ENCODE measurements around the gene GPR132.

The GPR132 gene

DNA sequence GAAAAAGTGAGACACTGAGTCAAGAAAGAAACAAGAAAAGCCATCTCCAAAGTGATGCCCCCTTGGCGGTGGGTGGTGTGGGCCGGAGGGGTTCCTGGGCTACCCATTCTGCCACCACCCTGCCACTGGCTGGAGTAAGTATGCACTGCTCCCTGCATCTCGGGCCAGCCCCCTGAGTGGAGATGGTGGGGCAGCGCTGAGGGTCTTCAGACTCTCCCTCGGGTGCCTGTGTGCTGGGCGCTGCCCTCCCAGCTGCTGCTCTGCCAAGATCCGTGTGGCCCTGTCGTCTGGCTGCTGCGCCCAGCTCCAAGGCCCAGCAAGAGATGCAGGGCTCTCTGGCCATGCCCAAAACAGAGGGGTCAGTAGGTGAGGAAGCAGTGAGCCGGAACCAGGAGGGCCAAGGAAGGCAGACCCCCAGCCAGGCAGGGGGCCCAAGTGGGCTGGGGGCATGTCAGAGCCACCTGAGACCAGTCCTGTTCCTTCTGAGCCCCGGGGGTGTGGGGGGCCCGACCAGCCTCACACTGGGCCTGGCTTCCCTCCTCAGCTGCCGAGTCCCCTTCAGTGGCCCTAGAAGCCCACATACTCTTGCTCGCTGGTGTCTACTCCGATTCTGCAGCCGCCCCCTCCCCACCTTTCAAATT lies 5.2 kb downstream of the GPR132 start:
- DNase-seq: no peak

DNA sequence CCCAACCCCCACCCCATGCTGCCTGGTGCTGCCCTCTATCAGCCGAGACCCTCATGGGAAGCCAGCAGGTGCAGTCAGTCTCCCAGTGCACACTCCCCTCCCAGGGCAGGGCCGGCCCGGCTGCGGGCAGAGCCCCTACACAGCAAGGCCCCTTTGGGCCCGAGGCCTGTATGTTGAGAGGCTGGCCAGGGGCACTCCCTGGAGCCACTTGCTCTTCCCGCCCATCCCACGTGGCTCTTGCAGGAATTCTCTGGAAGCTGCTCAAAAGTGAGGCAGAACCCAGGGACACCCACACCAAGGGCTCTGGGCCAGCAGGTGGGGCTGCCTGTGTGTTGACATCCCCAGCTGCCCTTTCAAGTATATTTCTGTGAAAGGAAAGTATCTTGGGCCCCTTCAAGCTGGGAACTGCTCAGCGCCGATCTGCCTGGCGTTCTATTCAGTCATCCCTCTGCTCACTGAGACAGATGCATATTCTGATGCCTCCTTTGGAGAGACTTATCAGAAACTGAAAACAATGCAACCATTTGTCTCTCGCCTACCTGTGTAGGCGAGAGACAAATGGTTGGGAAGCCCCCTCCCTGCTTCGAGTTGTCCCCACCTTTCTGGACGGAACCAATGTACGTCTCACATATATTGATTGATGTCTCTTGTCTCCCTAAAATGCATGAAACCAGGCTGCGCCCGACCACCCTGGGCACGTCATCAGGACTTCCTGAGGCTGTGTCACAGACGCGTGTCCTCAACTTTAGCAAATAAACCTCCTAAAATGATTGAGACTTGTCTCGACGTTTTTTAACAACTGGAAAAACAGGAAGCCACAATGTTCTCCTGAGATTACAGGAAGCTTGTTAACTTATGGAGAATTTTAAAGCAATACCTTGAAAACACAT lies 6.0 kb downstream of the GPR132 start:
- DNase-seq: peak; percentile 69

DNA sequence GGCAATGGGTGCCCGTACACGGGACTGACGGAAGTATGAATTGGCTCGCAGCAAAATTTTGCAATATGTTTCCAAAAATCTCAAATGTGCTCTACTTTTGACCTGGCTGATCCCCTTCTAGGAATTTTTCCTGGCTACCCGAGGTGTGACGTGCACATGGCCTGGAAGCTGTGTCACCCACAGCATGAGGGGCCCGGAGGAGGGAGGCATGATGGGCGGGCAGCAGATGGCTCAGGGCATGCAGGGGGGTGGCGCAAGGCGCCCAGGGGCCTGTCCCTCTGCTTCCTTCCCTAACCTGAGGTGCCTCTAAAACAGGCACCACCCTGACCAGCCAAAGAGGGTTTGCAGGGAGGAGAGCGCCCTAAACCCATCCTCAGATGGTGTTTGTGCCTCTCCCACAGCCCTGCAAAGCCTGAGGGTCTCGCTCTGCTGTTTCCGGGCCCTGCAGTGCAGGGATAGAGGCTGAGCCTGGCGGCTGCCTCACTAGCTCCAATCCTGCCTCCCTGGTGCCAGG lies 6.7 kb downstream of the GPR132 start:
- DNase-seq: no peak

DNA sequence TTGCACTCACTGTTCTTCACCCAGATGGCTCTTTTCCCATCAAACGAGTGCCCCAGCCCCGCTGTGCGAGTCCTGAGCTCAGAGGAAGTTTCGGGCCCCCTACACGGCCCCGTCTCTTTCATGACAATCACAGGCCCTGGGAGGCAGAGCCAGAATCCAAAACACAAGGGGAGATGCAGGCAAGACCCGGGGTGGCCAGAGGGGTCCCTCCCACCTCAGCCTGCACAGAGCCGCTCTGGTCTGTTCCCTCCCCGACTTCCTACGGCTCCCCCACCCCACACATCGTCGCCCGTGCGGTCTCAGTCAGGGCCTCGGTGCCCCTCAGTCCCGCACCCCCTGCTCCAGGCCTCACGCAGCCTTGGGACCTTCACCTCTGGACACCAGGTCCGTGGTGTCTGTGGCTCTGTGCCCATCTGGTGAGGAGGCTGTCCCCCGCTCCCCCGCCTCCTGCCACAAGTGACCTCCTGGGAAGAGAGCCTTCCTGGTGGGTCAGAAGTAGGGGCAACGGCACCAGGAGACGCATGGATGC lies 8.9 kb downstream of the GPR132 start:
- no peak for DNase-seq

DNA sequence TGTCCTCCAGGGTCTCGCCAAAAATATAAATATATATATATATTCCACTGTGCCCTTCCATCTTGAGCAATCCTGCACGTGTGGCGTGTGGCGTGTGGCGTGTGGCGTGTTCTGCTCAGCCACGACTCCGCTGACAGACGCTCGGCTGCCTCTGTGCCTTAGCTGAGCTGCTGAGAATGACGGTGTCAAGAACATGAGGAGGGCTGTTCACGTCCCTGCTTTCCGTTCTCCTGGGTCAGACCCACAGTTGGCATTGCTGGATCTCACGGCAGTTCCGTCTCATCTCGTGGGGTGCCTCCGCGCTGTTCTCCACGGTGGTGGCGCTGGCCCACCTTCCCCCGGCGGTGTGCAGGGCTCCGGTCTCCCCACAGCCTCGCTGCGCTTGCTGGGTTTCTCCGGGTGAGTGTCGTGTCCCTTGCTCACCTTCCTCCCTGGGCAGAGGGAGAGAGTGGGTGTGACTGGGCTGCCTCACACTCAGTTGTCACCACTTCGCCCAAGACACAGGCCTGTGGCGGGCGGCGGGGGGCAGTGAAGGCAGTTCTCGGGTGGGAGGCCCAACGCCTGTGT lies 9.4 kb downstream of the GPR132 start:
- DNase-seq: no peak

DNA sequence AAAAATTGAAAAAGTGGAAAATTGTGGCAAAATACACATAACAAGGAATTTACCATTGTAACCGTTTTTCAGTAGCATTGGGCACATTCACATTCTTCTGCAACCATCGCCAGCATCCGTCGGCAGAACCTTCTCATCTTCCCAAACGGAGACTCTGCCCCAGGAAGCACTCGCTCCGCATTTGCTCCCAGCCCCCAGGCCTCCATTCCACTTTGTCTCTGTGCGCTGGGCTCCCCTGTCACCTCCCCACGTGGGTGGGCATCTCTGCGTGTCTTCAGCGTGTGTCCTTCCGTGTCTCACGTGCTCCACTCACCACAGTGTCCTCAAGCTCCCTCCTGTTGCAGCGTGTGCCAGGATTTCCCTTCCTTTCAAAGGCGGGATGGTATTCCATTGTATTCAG lies 9.9 kb downstream of the GPR132 start:
- no peak for DNase-seq

DNA sequence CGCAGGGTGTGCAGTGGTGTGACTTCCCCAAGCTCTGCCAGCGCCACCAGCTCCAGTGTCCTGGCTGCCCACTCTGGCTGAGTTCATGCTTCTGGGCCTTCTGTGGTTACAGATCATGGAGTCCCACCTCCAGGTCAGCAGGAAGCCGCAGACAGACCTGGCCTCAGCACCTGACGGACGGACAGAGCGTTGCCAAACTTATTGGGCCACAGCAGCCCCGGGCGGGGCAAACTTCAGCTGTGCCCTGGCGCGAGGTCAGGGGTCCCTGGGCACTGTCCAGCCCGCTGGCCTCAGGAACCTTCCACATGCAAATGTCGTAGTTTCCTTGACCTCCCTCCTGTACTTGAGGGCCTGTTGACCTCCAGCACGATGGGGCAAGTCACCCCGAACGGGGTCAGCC lies 11.2 kb downstream of the GPR132 start:
- DNase-seq: no peak

DNA sequence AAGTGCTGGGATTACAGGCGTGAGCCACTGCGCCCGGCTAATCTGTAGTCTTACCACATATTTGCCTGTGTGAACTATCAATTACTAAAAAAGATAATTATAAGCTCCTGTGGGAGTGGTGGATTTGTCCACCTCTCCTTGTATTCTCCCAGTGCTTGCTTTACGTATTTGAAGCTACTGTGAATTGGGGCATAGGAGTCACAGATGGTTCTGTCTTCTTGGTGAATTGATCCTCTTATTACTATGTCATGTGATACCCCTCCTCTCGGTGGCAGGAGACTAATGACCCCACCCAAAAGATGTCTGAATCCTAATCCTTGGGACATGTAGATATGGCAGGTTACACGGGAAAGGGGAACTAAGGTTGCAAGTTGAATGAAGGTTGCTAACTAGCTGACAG lies 11.8 kb downstream of the GPR132 start:
- no peak for DNase-seq

DNA sequence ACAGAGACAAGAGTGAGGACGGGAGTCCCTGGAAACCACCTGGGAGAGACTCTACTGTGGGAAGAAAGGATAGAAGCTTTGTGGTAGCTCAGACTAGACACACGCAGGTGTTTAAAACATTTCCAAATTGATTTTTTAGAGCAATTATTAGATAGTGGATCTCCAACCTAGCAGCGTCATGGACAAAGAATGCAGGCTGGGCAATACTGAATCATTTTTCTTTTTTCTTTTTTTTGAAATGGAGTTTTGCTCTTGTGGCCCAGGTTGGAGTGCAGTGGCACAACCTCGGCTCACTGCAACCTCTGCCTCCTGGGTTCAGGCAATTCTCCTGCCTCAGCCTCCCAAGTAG lies 13.1 kb downstream of the GPR132 start:
- DNase-seq: no peak

DNA sequence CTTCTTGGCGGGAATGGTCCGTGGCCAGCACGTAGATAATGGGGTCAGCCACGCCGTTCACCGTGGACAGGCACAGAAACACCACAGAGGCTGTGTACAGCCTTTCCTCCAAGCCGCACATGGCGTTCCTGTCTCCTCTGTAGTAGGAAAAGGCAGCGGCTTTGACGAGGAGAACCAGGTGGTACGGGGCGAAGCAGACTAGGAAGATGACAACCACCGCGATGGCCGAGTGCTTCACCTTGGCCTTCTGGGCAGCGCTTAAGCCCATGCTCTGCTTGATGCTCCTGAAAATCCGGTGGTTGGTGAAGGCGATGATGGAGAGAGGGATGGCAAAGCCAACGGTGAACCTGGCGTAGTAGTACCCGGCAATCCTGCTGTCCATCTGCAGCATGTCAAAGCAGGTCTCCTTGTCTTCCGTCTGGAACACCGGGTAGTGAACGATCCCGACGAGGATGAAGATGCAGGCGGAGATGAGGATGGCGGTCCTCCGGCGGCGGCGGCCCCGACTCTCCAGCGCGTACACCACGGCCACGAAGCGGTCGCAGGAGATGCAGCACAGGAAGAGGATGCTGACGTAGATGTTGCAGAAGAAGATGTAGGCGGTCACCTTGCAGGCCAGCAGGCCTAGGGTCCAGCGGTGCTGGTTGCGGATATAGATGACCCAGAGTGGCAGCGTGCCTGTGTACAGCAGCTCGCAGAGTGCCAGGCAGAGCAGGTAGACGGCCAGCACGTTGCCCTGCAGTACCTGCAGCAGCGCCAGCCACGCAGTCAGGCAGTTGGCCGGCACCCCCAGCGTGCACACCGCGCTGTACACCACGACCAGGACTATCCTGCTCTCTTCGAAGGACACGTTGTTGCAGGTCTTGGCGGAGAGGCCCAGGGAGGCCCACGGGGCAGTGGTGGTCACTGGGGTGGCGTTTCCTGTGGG lies 13.8 kb downstream of the GPR132 start:
- DNase-seq: no peak

DNA sequence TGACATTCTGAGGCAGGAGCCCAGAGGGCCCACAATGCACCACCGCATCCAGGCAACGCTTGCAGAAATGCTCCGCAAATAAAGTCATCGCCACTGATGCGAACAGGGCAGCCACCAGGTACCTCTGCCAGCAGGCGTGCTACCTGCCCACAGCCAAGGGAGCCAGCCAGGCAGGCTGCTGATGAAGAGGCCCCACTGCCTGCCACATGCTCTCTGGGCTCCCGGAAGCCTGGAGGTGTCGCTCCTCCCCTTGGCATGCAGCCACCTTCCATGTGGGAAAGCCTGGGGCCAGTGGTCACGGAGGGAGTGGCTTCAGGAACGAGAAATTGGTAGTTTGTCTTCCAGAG lies 14.7 kb downstream of the GPR132 start:
- peak; percentile 75 for DNase-seq

DNA sequence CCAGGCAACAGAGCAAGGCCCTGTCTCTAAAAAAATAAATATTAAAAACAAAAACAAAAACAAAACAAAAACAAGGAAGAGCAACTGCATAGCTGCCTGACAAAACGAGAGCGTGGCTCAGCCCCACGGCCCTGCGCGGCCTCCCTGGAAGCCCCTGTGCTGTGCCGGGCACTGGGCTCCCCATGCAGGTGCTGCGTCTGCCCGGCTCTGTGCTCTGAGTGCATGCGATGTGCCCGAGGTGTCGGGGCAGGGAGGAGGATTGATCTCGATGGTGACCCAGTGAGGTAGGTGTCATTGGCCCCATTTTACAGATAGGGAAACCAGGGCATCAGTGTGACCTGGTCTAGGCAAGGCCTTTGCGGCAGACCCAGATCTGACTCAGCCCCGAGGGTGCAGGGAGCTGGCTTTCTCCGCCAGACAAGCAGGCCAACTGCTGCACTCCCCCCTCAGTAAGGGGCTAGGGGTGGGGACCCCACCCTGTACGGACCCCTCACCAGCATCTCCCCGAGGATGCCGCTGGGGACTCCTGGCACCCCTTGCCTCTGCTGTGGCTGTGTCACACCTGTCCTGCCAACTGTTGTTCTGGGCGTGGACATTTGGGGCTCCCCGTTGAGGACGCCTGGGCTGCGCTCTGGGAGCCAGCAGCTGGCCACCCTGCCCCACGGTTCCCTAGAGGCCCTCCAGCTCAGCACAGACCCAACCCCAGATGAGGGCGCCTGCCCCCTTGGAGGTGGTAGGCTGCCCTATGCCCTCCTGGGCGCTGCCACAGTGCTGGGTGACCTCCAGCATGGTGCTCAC lies 15.3 kb downstream of the GPR132 start:
- no peak for DNase-seq

DNA sequence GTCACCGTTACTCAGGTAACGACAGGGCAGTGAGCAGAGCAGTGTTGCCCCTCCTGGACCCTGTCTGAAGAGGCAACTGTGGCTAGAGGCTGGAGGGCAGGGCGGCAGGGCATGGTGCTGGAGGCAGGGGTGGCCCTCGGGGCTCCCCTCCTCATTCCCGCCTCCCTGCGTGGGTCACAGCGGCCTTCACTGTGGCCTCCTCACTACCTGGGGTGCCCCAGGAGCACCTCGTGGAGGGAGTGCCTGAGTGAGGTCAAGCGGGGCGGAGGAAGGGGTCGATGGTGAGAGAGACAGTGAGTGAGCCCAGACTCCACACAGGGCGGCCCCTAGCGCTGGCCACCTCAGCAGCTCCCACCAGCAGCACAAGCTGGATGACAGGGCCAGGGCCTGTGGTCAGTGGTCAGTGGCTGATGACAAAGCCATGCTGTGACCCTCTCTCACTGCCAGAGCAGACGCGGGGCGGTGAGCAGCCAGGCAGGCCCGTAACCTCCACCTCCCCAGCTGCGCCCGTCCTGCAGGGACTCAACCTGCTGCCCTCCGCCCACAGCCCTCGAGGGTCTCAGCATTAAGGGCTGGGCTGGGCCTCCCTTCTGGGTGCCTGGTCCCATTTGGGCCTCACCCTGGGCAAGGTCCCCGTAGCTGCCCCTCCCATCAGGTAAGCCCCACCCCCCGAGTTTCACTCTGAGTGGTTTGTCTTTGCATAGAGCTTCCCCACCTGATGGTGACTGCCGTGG lies 17.8 kb downstream of the GPR132 start:
- DNase-seq: no peak

DNA sequence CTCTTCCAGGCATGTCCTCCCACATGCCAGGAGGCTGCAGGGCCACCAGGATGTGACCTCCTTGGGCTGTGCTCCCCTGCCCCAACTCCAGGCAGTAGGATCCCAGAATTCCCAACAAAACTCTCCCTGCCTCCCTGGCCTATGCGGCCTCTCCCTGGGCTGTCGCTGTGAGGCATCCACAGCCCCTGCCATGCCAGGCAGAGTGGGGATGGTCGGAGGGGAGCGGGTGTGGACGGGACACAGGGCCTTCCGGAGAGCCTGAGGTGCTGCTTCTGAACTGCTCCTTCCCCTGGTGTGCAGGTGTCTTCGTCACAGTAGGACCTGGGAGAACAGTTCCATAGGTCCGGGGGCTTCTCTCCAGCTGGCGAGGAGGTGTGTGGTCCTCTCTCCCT lies 18.3 kb downstream of the GPR132 start:
- DNase-seq: no peak

DNA sequence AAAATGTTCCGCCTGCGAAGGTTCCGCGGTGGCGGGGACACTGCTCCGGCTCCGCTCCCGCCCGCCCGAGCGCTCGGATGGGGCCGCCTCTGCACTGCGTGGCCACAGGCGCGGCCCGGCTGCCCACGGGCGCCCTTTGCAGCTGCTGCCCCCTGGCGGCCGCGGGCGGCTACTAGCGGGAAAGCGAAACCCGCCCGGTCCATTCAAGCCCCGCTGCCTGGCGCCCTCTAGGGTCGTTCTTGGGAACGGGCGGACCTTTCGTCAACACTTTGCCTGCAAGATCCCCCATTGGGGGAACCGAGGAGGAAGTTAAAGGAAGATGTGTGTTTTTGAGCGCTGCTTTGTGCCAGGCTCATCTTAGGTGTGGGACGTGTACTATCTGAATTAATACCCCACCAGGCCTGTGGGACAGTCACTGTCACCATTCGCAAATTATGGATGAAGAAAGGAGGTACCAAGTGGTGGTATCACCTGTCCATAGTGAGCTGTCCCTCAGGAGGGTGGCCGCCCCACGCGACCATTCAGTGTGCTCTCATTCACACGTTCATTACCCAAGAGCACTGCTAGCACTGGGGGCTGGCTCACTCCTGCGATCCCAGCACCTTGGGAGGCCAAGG lies 19.4 kb downstream of the GPR132 start:
- peak; percentile 94 for DNase-seq

DNA sequence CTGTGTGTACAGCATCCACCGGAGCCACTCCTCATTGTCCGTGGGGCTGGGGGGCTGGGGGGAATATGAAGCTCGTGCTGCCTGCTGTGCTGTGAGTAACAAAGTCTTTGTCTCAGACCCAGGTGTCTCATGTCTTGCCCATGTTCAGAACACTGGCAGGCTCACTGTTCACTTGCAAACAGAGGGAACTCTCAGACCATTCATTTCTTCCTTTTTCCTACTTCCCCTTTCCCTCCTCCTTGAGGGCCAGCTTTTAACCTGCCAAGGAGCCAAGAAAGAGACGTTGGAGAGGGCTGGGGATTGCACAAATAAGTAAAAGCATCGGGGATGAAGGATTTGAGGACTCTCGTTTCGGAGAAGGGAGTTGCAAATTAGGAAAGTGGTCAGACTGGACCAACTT lies 21.6 kb downstream of the GPR132 start:
- DNase-seq: no peak

DNA sequence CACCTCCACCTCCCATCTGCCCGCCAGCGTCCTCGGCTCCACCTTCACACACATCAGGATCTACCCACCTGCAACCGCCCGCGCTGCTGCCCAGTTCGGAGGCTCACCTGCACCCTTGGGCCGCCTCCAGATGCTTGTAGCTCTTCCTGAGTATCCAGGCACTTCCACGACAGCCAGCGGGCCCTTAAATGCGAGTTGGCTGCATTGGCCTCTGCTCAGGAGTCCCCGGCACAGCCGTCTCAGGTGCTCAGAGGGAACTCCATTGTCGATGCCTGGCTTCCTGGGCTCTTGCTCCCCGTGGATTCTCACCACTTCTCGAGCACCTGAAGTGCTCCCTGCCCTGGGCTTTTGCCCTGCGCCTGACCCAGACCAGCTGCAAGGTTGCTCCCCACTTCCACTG lies 22.4 kb downstream of the GPR132 start:
- DNase-seq: no peak

DNA sequence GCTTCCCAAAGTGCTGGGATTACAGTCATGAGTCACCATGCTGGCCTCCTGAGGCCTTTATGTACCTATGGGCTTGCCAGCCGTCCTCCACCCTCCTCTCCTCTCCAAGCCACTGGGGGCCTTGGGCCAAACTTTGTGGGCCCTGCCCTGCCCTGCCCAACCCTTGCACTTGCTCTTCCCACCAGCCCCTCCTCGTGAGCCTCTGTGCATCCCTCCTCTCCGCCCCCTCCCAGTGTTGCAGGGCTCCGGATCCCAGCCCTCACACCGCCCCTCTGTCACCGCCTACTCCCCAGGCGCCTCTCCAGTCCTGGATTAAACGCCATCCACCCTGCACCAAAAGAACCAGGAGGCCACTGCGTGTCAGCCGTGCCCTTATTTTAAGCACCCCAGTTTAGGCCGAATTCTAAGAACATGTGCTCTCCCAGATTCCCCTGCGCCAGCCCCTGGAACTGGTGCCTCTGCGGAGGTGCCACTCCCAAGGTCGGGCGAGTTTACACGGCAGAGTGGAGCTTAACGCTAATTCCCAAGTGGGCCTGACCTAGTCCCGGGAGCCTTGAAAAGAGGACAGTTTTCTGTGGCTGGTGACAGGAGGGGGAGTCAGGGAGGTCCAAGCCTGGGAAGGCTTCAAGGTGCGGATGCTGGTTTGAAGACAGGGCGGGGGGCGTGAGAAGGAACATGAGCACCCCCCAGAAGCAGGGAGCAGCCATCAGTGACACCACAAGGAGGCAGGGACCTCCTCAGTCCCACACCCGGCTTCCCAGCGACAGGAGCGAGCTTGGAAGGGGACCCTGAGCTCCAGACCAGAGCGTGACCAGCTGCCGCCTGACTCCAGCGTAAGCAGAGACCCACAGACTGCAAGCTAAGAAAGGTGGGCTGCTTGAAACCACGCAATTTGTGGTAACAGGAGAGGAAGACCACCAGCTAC lies 23.1 kb downstream of the GPR132 start:
- no peak for DNase-seq

DNA sequence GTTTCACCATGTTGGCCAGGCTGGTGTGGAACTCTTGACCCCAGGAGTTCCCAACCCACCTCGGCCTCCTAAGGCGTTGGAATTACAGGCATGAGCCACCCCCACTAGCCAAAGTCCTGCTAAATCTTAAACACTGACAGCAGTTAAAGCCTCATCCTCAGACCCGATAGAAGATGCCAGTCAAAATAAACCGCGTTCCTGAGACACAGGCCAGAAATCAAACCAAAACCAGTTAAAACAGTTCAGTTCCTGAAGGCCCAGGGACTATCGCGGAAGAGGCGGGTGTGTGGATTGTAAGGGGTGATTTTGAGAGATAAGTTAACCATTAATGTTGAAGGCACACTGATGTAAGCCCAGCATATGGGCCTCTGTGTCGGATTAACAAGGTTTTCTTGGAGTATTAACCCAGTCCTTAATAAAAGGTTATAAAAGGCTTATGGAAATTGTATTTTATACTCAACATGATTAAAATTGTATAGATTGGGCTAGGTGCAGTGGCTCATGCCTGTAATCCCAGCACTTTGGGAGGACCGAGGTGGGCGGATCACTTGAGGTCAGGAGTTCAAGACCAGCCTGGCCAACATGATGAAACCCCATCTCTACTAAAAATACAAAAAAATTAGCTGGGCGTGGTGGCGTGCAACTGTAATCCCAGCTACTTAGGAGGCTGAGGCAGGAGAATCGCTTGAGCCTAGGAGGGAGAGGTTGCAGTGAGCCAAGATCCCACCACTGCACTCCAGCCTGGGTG lies 25.6 kb downstream of the GPR132 start:
- DNase-seq: no peak

Data from femur (tissue), 1 donor.